ENCODE measurements around the gene PMVK.
A peak's percentile ranks its signal among the peaks of the same experiment; 100 is the strongest.

- TF ChIP-seq CTCF (conservative IDR thresholded peaks at IDR 0.05; ENCODE audit: low read depth, low read length) (no peak), RAD21 (IDR thresholded peaks at IDR 0.05; ENCODE audit: low read length) (no peak), MAFK (IDR thresholded peaks at IDR 0.05; ENCODE audit: low read depth, low read length) (no peak), CEBPB (IDR thresholded peaks at IDR 0.05; ENCODE audit: low read depth, low read length) (0 out of 2 replicates have a peak, but pooled peaks have one; percentile 6)
Observed at GRCh38 chr1:154902938-154903566, 33.5 kb downstream of the PMVK start.

Measured in IMR-90 (cell line).